Smooth muscle cell of the brain vasculature (primary cell): ENCODE data around the gene C10orf95.
"Not testable (repeated sequence)": the region's sequence is repeated elsewhere in the genome, so short reads cannot be mapped to it uniquely, and the experiment has no call there.

Experiments
- DNase-seq: peaks from one replicate; pipeline ENCODE4 v3.0.0-alpha.2; 2012; ENCODE audit warnings: low read depth, low spot score

The C10orf95 gene

GRCh38 chr10:102465466-102465865, 14.1 kb upstream of the C10orf95 start:
- no peak for DNase-seq

- DNase-seq = no peak
Measured at GRCh38 chr10:102463983-102464382, 12.6 kb upstream of the C10orf95 start.

GRCh38 chr10:102462512-102463054, 11.2 kb upstream of the C10orf95 start:
- no peak for DNase-seq

- DNase-seq = no peak
Measured at GRCh38 chr10:102461187-102462054, 10.1 kb upstream of the C10orf95 start.

- DNase-seq = no peak
Measured at GRCh38 chr10:102460836-102461186, 9.5 kb upstream of the C10orf95 start.

- no peak for DNase-seq
Measured at GRCh38 chr10:102458656-102459055, 7.3 kb upstream of the C10orf95 start.

- DNase-seq = no peak
Measured at GRCh38 chr10:102457591-102458150, 6.3 kb upstream of the C10orf95 start.

GRCh38 chr10:102455893-102456471, 4.6 kb upstream of the C10orf95 start:
- DNase-seq = no peak

GRCh38 chr10:102454662-102455487, 3.5 kb upstream of the C10orf95 start:
- DNase-seq = not testable (repeated sequence)

GRCh38 chr10:102453502-102453901, 2.2 kb upstream of the C10orf95 start:
- no peak for DNase-seq

- DNase-seq = no peak
Measured at GRCh38 chr10:102452672-102453340, 1.5 kb upstream of the C10orf95 start.

GRCh38 chr10:102450374-102451104, 804 bp downstream of the C10orf95 start:
- DNase-seq = no peak

- DNase-seq = no peak
Measured at GRCh38 chr10:102450124-102450373, 1.3 kb downstream of the C10orf95 start.

GRCh38 chr10:102449321-102450123, 1.8 kb downstream of the C10orf95 start:
- no peak for DNase-seq

GRCh38 chr10:102444851-102445250, 6.5 kb downstream of the C10orf95 start:
- no peak for DNase-seq

GRCh38 chr10:102438374-102438773, 13.0 kb downstream of the C10orf95 start:
- no peak for DNase-seq

- no peak for DNase-seq
Measured at GRCh38 chr10:102437515-102437914, 13.8 kb downstream of the C10orf95 start.

GRCh38 chr10:102436312-102436711, 15.0 kb downstream of the C10orf95 start:
- no peak for DNase-seq

- DNase-seq = no peak
Measured at GRCh38 chr10:102435529-102436233, 15.7 kb downstream of the C10orf95 start.
